HepG2 (cell line): Measurements from ENCODE around the gene SRPRA. TPM values are rescaled to one million over a fixed set of nuclear protein-coding genes. Genes with fewer than 3 reads are reported as not detected.

Source experiments
- ATAC-seq: fragments of 200-7000 bp; cut with Tn5 transposase; 3 replicates; pipeline ENCODE4 v1.9.1; 2020; ENCODE audit warnings: mild to moderate bottlenecking, moderate library complexity
- BruUV-seq: library from RNA; stranded (reverse); fragments of 400-500 nt; replicated peaks from 2 replicates; lab custom pipeline; 2021; lab: Mats Ljungman, UMichigan
- CTCF ChIA-PET: fragments of 300-600 bp; formaldehyde crosslinking; extraction: SDS; loops from one replicate; lab custom pipeline; 2021; ENCODE audit warnings: low total read pairs, inconsistent platforms, low intra/inter-chr PET ratio; lab: Yijun Ruan, JAX
- POLR2A ChIA-PET: fragments of 350-600 bp; sonication (Branson Sonifier 250); formaldehyde crosslinking; loops from one replicate; lab custom pipeline; 2020; ENCODE audit warnings: antibody characterized with exemption, inconsistent platforms; lab: Yijun Ruan, JAX
- DNase-seq: peaks from one replicate; pipeline ENCODE4 v3.0.0-alpha.2; 2015; ENCODE audit warnings: low spot score
- FAIRE-seq: peaks from 3 replicates; lab custom pipeline; 2011; peaks lifted over from hg19 to GRCh38; lab: Jason Lieb, UNC
- H2AFZ ChIP-seq: one replicate; pipeline ENCODE4 v1.6.1; 2011; ENCODE audit warnings: low read length, inconsistent platforms
- H3K27ac ChIP-seq: fragments of 300-600 bp; 3 replicates; pipeline ENCODE4 v1.8.0; 2011; ENCODE audit warnings: mixed run types, mild to moderate bottlenecking, mixed read lengths, low read length, inconsistent platforms; ENCODE audit not compliant: insufficient read depth; ENCODE audit errors: extremely low read length
- H3K27me3 ChIP-seq, 2 experiments: fragments of 200-600 bp in 1 of 2; 2 replicates in 1 of 2; 3 replicates in 1 of 2; pipeline versions ENCODE4 v1.6.0 to v1.8.0; 2011; ENCODE audit warnings: low read length in 2 of 2, mild to moderate bottlenecking in 2 of 2, moderate library complexity in 2 of 2, inconsistent platforms in 1 of 2; ENCODE audit not compliant: insufficient read depth in 2 of 2, control insufficient read depth in 1 of 2
- H3K36me3 ChIP-seq, 2 experiments: fragments of 200-600 bp in 1 of 2; replicated peaks in 1 of 2; 2 replicates in 1 of 2; 3 replicates in 1 of 2; pipeline versions ENCODE4 v1.5.1 to v1.8.0; 2011; ENCODE audit warnings: low read length in 2 of 2, inconsistent platforms in 1 of 2; ENCODE audit not compliant: insufficient read depth in 2 of 2, control insufficient read depth in 1 of 2
- H3K4me1 ChIP-seq: 2 replicates; pipeline ENCODE4 v1.5.1; 2012; ENCODE audit warnings: low read length, inconsistent platforms; ENCODE audit not compliant: insufficient read depth
- H3K4me2 ChIP-seq: 2 replicates; pipeline ENCODE4 v1.6.0; 2011; ENCODE audit warnings: low read depth, low read length, inconsistent platforms
- H3K4me3 ChIP-seq, 3 experiments: fragments of 200-600 bp in 1 of 3; sonication (generic), shearing (Covaris generic) in 1 of 3; replicated peaks in 1 of 3; 2 replicates each; pipeline ENCODE4 v1.5.1; 2011 to 2016; ENCODE audit warnings: low read length in 3 of 3, inconsistent platforms in 2 of 3, low read depth in 2 of 3, mild to moderate bottlenecking in 2 of 3, control low read depth in 1 of 3, mixed read lengths in 1 of 3; ENCODE audit not compliant: insufficient read depth in 1 of 3
- H3K79me2 ChIP-seq: one replicate; pipeline ENCODE4 v1.6.1; 2011; ENCODE audit warnings: low read length, inconsistent platforms; ENCODE audit not compliant: insufficient read depth
- H3K9ac ChIP-seq: 2 replicates; pipeline ENCODE4 v1.6.0; 2011; ENCODE audit warnings: mild to moderate bottlenecking, low read depth, low read length, inconsistent platforms; ENCODE audit not compliant: insufficient read depth
- H3K9me3 ChIP-seq: 2 replicates; pipeline ENCODE4 v1.5.1; 2012; ENCODE audit warnings: mild to moderate bottlenecking, low read length
- H4K20me1 ChIP-seq: 2 replicates; pipeline ENCODE4 v1.6.0; 2011; ENCODE audit warnings: inconsistent platforms, mild to moderate bottlenecking, low read length, moderate library complexity; ENCODE audit not compliant: insufficient read depth
- HNF4A ChIP-seq: sonication (generic); formaldehyde crosslinking; IDR thresholded peaks from 2 replicates; pipeline ENCODE4 v1.4.0; 2020; ENCODE audit warnings: missing genetic modification reagents
- KDM5B ChIP-seq: sonication (generic); formaldehyde crosslinking; IDR thresholded peaks from 2 replicates; pipeline ENCODE4 v1.4.0; 2020; ENCODE audit warnings: missing genetic modification reagents, mild to moderate bottlenecking, borderline replicate concordance
- TEAD3 ChIP-seq: optimal IDR thresholded peaks from 2 replicates; pipeline ENCODE3; 2016; ENCODE audit warnings: borderline replicate concordance
- ZKSCAN5 ChIP-seq: sonication (generic); formaldehyde crosslinking; IDR thresholded peaks from 2 replicates; pipeline ENCODE4 v1.5.1; 2020; ENCODE audit warnings: mild to moderate bottlenecking, missing genetic modification reagents
- ZMYM4 ChIP-seq: sonication (generic); formaldehyde crosslinking; IDR thresholded peaks from 2 replicates; pipeline ENCODE4 v1.8.1; 2023; ENCODE audit warnings: mild to moderate bottlenecking, missing genetic modification reagents
- ZNF776 ChIP-seq: sonication (generic); formaldehyde crosslinking; IDR thresholded peaks from 2 replicates; pipeline ENCODE4 v1.4.0; 2020; ENCODE audit warnings: mild to moderate bottlenecking, missing genetic modification reagents
- WGBS: methylation state at CpG from one replicate; pipeline ENCODE4 v1.1.6; 2017; ENCODE audit warnings: low lambda C conversion rate; 5-methylcytosine and 5-hydroxymethylcytosine counted together
- in situ Hi-C: cut with HindIII; loops from 2 replicates; pipeline ENCODE4 v1.10.0; 2017; ENCODE audit warnings: low pct_unique_long_range_greater_than_20kb; ENCODE audit not compliant: extremely low pct_ligation_motif_present
- intact Hi-C: fragments of 100-400 bp; cut with micrococcal nuclease; formaldehyde crosslinking; loops from one replicate; pipeline ENCODE4 v1.10.0; 2022; ENCODE audit not compliant: unreplicated experiment
- polyA plus RNA-seq, 8 experiments: library from polyadenylated mRNA; depleted of rRNA in 3 of 8; stranded (reverse) in 7 of 8; unstranded in 1 of 8; fragments of >200 nt; fragmentation: Illumina TruSeq in 4 of 8; extraction: Trizol in 4 of 8; gene quantifications; 2 replicates each; pipeline versions ENCODE4 v1.2.1 to v1.2.3, GENCODE V29; 2011 to 2016; ENCODE audit warnings: low read depth in 4 of 8, missing spikeins in 1 of 8, mixed read lengths in 1 of 8; ENCODE audit not compliant: insufficient read depth in 1 of 8
- total RNA-seq, 5 experiments: library from RNA; depleted of rRNA; stranded (reverse); fragments of >200 nt; fragmentation: Illumina TruSeq; extraction: Trizol; gene quantifications; 2 replicates each; pipeline ENCODE4 v1.2.3, GENCODE V29; 2016; ENCODE audit warnings: low read depth in 1 of 5
- TF ChIP-seq, protein P1 (sequence below): sonication (generic); formaldehyde crosslinking; IDR thresholded peaks from 2 replicates; pipeline ENCODE4 v1.4.0; 2020; ENCODE audit warnings: missing genetic modification reagents
- TF ChIP-seq, protein P2 (sequence below): sonication (generic); formaldehyde crosslinking; IDR thresholded peaks from 2 replicates; pipeline ENCODE4 v1.4.0; 2020; ENCODE audit warnings: missing genetic modification reagents, mild to moderate bottlenecking, borderline replicate concordance
- TF ChIP-seq, protein P3 (sequence below): sonication (generic); formaldehyde crosslinking; IDR thresholded peaks from 2 replicates; pipeline ENCODE4 v1.9.0; 2022; ENCODE audit warnings: low read depth, missing genetic modification reagents
- TF ChIP-seq, protein P4 (sequence below): sonication (generic); formaldehyde crosslinking; IDR thresholded peaks from 2 replicates; pipeline ENCODE4 v1.5.1; 2020; ENCODE audit warnings: mild to moderate bottlenecking, moderate library complexity, missing genetic modification reagents
- TF ChIP-seq, protein P5 (sequence below): sonication (generic); formaldehyde crosslinking; conservative IDR thresholded peaks from 2 replicates; pipeline ENCODE4 v1.4.0; 2020; ENCODE audit warnings: mild to moderate bottlenecking, missing genetic modification reagents, moderate library complexity

SRPRA gene
- total and polyA plus RNA-seq, 2 of the 13 experiments (the other 11 are each of a cell fraction or from before 2014, with no cell fraction given) = 27.7 to 64.6 TPM

DNA sequence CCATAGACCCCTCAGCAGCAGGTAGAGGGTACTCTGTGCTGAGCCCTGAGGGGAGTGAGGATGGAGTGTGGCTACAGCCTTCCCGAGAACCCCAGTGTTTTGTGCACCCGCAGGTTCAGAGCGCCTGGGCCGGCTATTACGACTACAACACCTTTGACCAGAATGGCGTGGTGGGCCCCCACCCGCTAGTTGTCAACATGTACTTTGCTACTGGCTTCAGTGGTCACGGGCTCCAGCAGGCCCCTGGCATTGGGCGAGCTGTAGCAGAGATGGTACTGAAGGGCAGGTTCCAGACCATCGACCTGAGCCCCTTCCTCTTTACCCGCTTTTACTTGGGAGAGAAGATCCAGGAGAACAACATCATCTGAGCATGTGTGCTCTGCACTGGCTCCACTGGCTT is 8.6 kb upstream of the SRPRA start:
- H3K36me3 ChIP-seq = peaks cover 27 to 34% of the 10 kb centered on the region in 2 experiments
- H3K9ac ChIP-seq = no peak overlapping the region
- no peak overlapping the region for H2AFZ ChIP-seq
- BruUV-seq = no TSS peak
- peaks cover 40% of the 10 kb centered on the region for H3K4me1 ChIP-seq
- H3K27ac ChIP-seq = peak overlapping the region; percentile 48
- intact Hi-C loops = no loop called here
- H4K20me1 ChIP-seq = no peaks in the 10 kb centered on the region
- in situ Hi-C loops = no loop called here
- ChIA-PET POLR2A (interaction anchor here (1.1 kb wide), 1 partner anchor 8 kb away, joined by 4 read pairs; the partner anchor contains the start of genes FOXRED1 and SRPRA), CTCF (no interaction called here)
- peak; percentile 55 for ATAC-seq
- H3K79me2 ChIP-seq = no peaks in the 10 kb centered on the region
- no peak overlapping the region for H3K4me3 ChIP-seq
- no peak for DNase-seq
- 84% methylated on average over 6 of the region's 11 CpGs for WGBS
- 0 out of 2 replicates have a peak overlapping the region, but pooled peaks have one; percentile 13 for H3K4me2 ChIP-seq
- no peaks in the 10 kb centered on the region for H3K9me3 ChIP-seq
- no peak for FAIRE-seq
- H3K27me3 ChIP-seq = no peaks in the 10 kb centered on the region
- TF ChIP-seq, protein P1, sequence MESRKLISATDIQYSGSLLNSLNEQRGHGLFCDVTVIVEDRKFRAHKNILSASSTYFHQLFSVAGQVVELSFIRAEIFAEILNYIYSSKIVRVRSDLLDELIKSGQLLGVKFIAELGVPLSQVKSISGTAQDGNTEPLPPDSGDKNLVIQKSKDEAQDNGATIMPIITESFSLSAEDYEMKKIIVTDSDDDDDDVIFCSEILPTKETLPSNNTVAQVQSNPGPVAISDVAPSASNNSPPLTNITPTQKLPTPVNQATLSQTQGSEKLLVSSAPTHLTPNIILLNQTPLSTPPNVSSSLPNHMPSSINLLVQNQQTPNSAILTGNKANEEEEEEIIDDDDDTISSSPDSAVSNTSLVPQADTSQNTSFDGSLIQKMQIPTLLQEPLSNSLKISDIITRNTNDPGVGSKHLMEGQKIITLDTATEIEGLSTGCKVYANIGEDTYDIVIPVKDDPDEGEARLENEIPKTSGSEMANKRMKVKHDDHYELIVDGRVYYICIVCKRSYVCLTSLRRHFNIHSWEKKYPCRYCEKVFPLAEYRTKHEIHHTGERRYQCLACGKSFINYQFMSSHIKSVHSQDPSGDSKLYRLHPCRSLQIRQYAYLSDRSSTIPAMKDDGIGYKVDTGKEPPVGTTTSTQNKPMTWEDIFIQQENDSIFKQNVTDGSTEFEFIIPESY (CRISPR knock-in tag) = peak; percentile 97
- TF ChIP-seq, protein P2, sequence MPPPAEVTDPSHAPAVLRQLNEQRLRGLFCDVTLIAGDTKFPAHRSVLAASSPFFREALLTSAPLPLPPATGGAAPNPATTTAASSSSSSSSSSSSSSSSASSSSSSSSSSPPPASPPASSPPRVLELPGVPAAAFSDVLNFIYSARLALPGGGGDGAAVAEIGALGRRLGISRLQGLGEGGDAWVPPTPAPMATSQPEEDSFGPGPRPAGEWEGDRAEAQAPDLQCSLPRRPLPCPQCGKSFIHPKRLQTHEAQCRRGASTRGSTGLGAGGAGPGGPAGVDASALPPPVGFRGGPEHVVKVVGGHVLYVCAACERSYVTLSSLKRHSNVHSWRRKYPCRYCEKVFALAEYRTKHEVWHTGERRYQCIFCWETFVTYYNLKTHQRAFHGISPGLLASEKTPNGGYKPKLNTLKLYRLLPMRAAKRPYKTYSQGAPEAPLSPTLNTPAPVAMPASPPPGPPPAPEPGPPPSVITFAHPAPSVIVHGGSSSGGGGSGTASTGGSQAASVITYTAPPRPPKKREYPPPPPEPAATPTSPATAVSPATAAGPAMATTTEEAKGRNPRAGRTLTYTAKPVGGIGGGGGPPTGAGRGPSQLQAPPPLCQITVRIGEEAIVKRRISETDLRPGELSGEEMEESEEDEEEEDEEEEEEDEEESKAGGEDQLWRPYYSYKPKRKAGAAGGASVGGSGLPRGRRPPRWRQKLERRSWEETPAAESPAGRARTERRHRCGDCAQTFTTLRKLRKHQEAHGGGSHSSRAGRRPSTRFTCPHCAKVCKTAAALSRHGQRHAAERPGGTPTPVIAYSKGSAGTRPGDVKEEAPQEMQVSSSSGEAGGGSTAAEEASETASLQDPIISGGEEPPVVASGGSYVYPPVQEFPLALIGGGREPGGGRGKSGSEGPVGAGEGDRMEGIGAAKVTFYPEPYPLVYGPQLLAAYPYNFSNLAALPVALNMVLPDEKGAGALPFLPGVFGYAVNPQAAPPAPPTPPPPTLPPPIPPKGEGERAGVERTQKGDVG (CRISPR knock-in tag) = peak; percentile 50; the same call in 1 of the 2 replicates
- TF ChIP-seq, protein P3, sequence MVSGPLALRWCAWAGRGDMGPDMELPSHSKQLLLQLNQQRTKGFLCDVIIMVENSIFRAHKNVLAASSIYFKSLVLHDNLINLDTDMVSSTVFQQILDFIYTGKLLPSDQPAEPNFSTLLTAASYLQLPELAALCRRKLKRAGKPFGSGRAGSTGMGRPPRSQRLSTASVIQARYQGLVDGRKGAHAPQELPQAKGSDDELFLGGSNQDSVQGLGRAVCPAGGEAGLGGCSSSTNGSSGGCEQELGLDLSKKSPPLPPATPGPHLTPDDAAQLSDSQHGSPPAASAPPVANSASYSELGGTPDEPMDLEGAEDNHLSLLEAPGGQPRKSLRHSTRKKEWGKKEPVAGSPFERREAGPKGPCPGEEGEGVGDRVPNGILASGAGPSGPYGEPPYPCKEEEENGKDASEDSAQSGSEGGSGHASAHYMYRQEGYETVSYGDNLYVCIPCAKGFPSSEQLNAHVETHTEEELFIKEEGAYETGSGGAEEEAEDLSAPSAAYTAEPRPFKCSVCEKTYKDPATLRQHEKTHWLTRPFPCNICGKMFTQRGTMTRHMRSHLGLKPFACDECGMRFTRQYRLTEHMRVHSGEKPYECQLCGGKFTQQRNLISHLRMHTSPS (CRISPR knock-in tag) = peak; percentile 51; the same call in 1 of the 2 replicates
- TF ChIP-seq, protein P4, sequence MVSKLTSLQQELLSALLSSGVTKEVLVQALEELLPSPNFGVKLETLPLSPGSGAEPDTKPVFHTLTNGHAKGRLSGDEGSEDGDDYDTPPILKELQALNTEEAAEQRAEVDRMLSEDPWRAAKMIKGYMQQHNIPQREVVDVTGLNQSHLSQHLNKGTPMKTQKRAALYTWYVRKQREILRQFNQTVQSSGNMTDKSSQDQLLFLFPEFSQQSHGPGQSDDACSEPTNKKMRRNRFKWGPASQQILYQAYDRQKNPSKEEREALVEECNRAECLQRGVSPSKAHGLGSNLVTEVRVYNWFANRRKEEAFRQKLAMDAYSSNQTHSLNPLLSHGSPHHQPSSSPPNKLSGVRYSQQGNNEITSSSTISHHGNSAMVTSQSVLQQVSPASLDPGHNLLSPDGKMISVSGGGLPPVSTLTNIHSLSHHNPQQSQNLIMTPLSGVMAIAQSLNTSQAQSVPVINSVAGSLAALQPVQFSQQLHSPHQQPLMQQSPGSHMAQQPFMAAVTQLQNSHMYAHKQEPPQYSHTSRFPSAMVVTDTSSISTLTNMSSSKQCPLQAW = 0 out of 2 replicates have a peak, but pooled peaks have one; percentile 29
- peak; percentile 55 for TF ChIP-seq ZMYM4 (CRISPR knock-in tag)
- no peak for TF ChIP-seq ZKSCAN5 (CRISPR knock-in tag)
- TF ChIP-seq, protein P5, sequence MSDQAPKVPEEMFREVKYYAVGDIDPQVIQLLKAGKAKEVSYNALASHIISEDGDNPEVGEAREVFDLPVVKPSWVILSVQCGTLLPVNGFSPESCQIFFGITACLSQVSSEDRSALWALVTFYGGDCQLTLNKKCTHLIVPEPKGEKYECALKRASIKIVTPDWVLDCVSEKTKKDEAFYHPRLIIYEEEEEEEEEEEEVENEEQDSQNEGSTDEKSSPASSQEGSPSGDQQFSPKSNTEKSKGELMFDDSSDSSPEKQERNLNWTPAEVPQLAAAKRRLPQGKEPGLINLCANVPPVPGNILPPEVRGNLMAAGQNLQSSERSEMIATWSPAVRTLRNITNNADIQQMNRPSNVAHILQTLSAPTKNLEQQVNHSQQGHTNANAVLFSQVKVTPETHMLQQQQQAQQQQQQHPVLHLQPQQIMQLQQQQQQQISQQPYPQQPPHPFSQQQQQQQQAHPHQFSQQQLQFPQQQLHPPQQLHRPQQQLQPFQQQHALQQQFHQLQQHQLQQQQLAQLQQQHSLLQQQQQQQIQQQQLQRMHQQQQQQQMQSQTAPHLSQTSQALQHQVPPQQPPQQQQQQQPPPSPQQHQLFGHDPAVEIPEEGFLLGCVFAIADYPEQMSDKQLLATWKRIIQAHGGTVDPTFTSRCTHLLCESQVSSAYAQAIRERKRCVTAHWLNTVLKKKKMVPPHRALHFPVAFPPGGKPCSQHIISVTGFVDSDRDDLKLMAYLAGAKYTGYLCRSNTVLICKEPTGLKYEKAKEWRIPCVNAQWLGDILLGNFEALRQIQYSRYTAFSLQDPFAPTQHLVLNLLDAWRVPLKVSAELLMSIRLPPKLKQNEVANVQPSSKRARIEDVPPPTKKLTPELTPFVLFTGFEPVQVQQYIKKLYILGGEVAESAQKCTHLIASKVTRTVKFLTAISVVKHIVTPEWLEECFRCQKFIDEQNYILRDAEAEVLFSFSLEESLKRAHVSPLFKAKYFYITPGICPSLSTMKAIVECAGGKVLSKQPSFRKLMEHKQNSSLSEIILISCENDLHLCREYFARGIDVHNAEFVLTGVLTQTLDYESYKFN (CRISPR knock-in tag) = 0 out of 2 replicates have a peak, but pooled peaks have one; percentile 24
- TF ChIP-seq ZNF776 (CRISPR knock-in tag) = no peak
- peak; percentile 54 for TF ChIP-seq HNF4A (CRISPR knock-in tag)
- 0 out of 2 replicates have a peak, but pooled peaks have one; percentile 25 for TF ChIP-seq KDM5B (CRISPR knock-in tag)
- no peak for TF ChIP-seq TEAD3 (CRISPR knock-in tag)
